HepG2 (cell line): ENCODE data around the gene PPP2R1B. TPM values are rescaled to one million over a fixed set of nuclear protein-coding genes. Genes with fewer than 3 reads are reported as not detected.

ENCODE experiments used
- ATAC-seq: fragments of 200-7000 bp; cut with Tn5 transposase; 3 replicates; pipeline ENCODE4 v1.9.1; 2020; ENCODE audit warnings: mild to moderate bottlenecking, moderate library complexity
- BruUV-seq: library from RNA; stranded (reverse); fragments of 400-500 nt; replicated peaks from 2 replicates; lab custom pipeline; 2021; lab: Mats Ljungman, UMichigan
- CTCF ChIA-PET: fragments of 300-600 bp; formaldehyde crosslinking; extraction: SDS; loops from one replicate; lab custom pipeline; 2021; ENCODE audit warnings: low total read pairs, inconsistent platforms, low intra/inter-chr PET ratio; lab: Yijun Ruan, JAX
- POLR2A ChIA-PET: fragments of 350-600 bp; sonication (Branson Sonifier 250); formaldehyde crosslinking; loops from one replicate; lab custom pipeline; 2020; ENCODE audit warnings: antibody characterized with exemption, inconsistent platforms; lab: Yijun Ruan, JAX
- DNase-seq: peaks from one replicate; pipeline ENCODE4 v3.0.0-alpha.2; 2015; ENCODE audit warnings: low spot score
- FAIRE-seq: peaks from 3 replicates; lab custom pipeline; 2011; peaks lifted over from hg19 to GRCh38; lab: Jason Lieb, UNC
- H2AFZ ChIP-seq: one replicate; pipeline ENCODE4 v1.6.1; 2011; ENCODE audit warnings: low read length, inconsistent platforms
- H3K27ac ChIP-seq: fragments of 300-600 bp; 3 replicates; pipeline ENCODE4 v1.8.0; 2011; ENCODE audit warnings: mixed run types, mild to moderate bottlenecking, mixed read lengths, low read length, inconsistent platforms; ENCODE audit not compliant: insufficient read depth; ENCODE audit errors: extremely low read length
- H3K27me3 ChIP-seq, 2 experiments: fragments of 200-600 bp in 1 of 2; 2 replicates in 1 of 2; 3 replicates in 1 of 2; pipeline versions ENCODE4 v1.6.0 to v1.8.0; 2011; ENCODE audit warnings: low read length in 2 of 2, mild to moderate bottlenecking in 2 of 2, moderate library complexity in 2 of 2, inconsistent platforms in 1 of 2; ENCODE audit not compliant: insufficient read depth in 2 of 2, control insufficient read depth in 1 of 2
- H3K36me3 ChIP-seq, 2 experiments: fragments of 200-600 bp in 1 of 2; replicated peaks in 1 of 2; 2 replicates in 1 of 2; 3 replicates in 1 of 2; pipeline versions ENCODE4 v1.5.1 to v1.8.0; 2011; ENCODE audit warnings: low read length in 2 of 2, inconsistent platforms in 1 of 2; ENCODE audit not compliant: insufficient read depth in 2 of 2, control insufficient read depth in 1 of 2
- H3K4me1 ChIP-seq: 2 replicates; pipeline ENCODE4 v1.5.1; 2012; ENCODE audit warnings: low read length, inconsistent platforms; ENCODE audit not compliant: insufficient read depth
- H3K4me2 ChIP-seq: 2 replicates; pipeline ENCODE4 v1.6.0; 2011; ENCODE audit warnings: low read depth, low read length, inconsistent platforms
- H3K4me3 ChIP-seq, 3 experiments: fragments of 200-600 bp in 1 of 3; sonication (generic), shearing (Covaris generic) in 1 of 3; replicated peaks in 1 of 3; 2 replicates each; pipeline ENCODE4 v1.5.1; 2011 to 2016; ENCODE audit warnings: low read length in 3 of 3, inconsistent platforms in 2 of 3, low read depth in 2 of 3, mild to moderate bottlenecking in 2 of 3, control low read depth in 1 of 3, mixed read lengths in 1 of 3; ENCODE audit not compliant: insufficient read depth in 1 of 3
- H3K79me2 ChIP-seq: one replicate; pipeline ENCODE4 v1.6.1; 2011; ENCODE audit warnings: low read length, inconsistent platforms; ENCODE audit not compliant: insufficient read depth
- H3K9ac ChIP-seq: 2 replicates; pipeline ENCODE4 v1.6.0; 2011; ENCODE audit warnings: mild to moderate bottlenecking, low read depth, low read length, inconsistent platforms; ENCODE audit not compliant: insufficient read depth
- H3K9me3 ChIP-seq: 2 replicates; pipeline ENCODE4 v1.5.1; 2012; ENCODE audit warnings: mild to moderate bottlenecking, low read length
- H4K20me1 ChIP-seq: 2 replicates; pipeline ENCODE4 v1.6.0; 2011; ENCODE audit warnings: inconsistent platforms, mild to moderate bottlenecking, low read length, moderate library complexity; ENCODE audit not compliant: insufficient read depth
- EHMT2 ChIP-seq: fragments of 200-600 bp; sonication (generic); IDR thresholded peaks from 2 replicates; pipeline ENCODE4 v1.7.0; 2017; ENCODE audit warnings: antibody characterized with exemption, low read depth, low read length, borderline replicate concordance
- HMG20B ChIP-seq: conservative IDR thresholded peaks from 2 replicates; pipeline ENCODE4 v1.6.1; 2016; ENCODE audit warnings: missing genetic modification reagents, missing compliant biosample characterization
- MAF1 ChIP-seq: sonication (generic); formaldehyde crosslinking; IDR thresholded peaks from 2 replicates; pipeline ENCODE4 v1.5.0; 2020; ENCODE audit warnings: missing genetic modification reagents, borderline replicate concordance
- MED1 ChIP-seq: sonication (generic); formaldehyde crosslinking; IDR thresholded peaks from 2 replicates; pipeline ENCODE4 v1.4.0; 2020; ENCODE audit warnings: missing genetic modification reagents
- MYNN ChIP-seq: sonication (generic); formaldehyde crosslinking; IDR thresholded peaks from 2 replicates; pipeline ENCODE4 v1.4.0; 2020; ENCODE audit warnings: mild to moderate bottlenecking, low read depth, missing genetic modification reagents
- NFYC ChIP-seq: IDR thresholded peaks from 2 replicates; pipeline ENCODE4 v1.6.1; 2016; ENCODE audit warnings: missing genetic modification reagents, missing compliant biosample characterization
- RBAK ChIP-seq: sonication (generic); formaldehyde crosslinking; IDR thresholded peaks from 2 replicates; pipeline ENCODE4 v1.5.1; 2020; ENCODE audit warnings: mild to moderate bottlenecking, missing genetic modification reagents
- ZFP37 ChIP-seq: sonication (generic); formaldehyde crosslinking; IDR thresholded peaks from 2 replicates; pipeline ENCODE4 v1.4.0; 2020; ENCODE audit warnings: missing genetic modification reagents, borderline replicate concordance
- ZIK1 ChIP-seq: sonication (generic); formaldehyde crosslinking; IDR thresholded peaks from 2 replicates; pipeline ENCODE4 v1.5.0; 2020; ENCODE audit warnings: mild to moderate bottlenecking, low read depth, missing genetic modification reagents, borderline replicate concordance
- ZNF296 ChIP-seq: sonication (generic); formaldehyde crosslinking; conservative IDR thresholded peaks from 2 replicates; pipeline ENCODE4 v1.5.0; 2020; ENCODE audit warnings: mild to moderate bottlenecking, missing genetic modification reagents
- ZNF510 ChIP-seq: sonication (generic); formaldehyde crosslinking; IDR thresholded peaks from 2 replicates; pipeline ENCODE4 v1.4.0; 2020; ENCODE audit warnings: low read depth, mild to moderate bottlenecking, missing genetic modification reagents
- WGBS: methylation state at CpG from one replicate; pipeline ENCODE4 v1.1.6; 2017; ENCODE audit warnings: low lambda C conversion rate; 5-methylcytosine and 5-hydroxymethylcytosine counted together
- in situ Hi-C: cut with HindIII; loops from 2 replicates; pipeline ENCODE4 v1.10.0; 2017; ENCODE audit warnings: low pct_unique_long_range_greater_than_20kb; ENCODE audit not compliant: extremely low pct_ligation_motif_present
- intact Hi-C: fragments of 100-400 bp; cut with micrococcal nuclease; formaldehyde crosslinking; loops from one replicate; pipeline ENCODE4 v1.10.0; 2022; ENCODE audit not compliant: unreplicated experiment
- polyA plus RNA-seq, 8 experiments: library from polyadenylated mRNA; depleted of rRNA in 3 of 8; stranded (reverse) in 7 of 8; unstranded in 1 of 8; fragments of >200 nt; fragmentation: Illumina TruSeq in 4 of 8; extraction: Trizol in 4 of 8; gene quantifications; 2 replicates each; pipeline versions ENCODE4 v1.2.1 to v1.2.3, GENCODE V29; 2011 to 2016; ENCODE audit warnings: low read depth in 4 of 8, missing spikeins in 1 of 8, mixed read lengths in 1 of 8; ENCODE audit not compliant: insufficient read depth in 1 of 8
- total RNA-seq, 5 experiments: library from RNA; depleted of rRNA; stranded (reverse); fragments of >200 nt; fragmentation: Illumina TruSeq; extraction: Trizol; gene quantifications; 2 replicates each; pipeline ENCODE4 v1.2.3, GENCODE V29; 2016; ENCODE audit warnings: low read depth in 1 of 5
- TF ChIP-seq, protein P1 (sequence below): sonication (generic); formaldehyde crosslinking; IDR thresholded peaks from 2 replicates; pipeline ENCODE4 v1.5.0; 2020; ENCODE audit warnings: mild to moderate bottlenecking, missing genetic modification reagents

PPP2R1B gene
- total and polyA plus RNA-seq, 2 of the 13 experiments (the other 11 are each of a cell fraction or from before 2014, with no cell fraction given): 22.1 to 56.8 TPM

DNA sequence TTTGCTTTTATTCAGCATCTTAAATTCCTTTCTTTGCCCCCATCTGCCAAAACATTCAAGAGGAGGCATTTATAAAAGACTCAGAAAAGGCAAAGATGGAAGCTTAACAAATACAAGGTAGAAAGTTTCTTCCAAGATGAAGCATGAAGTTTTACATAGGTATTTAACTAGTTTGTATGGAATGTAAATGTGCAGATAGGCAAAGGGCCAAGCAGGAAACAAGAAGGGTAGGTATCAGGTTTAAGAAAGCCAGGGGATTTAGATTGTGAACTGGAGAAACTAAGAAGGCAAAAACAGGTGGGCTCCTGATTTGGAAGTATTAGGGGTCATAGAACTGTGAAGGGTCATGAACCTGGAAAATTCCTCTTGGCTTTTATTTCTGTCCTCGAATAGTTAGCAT, 62.6 kb downstream of the PPP2R1B start:
- TF ChIP-seq EHMT2 (no peak), ZFP37 (no peak), ZIK1 (CRISPR knock-in tag) (no peak), ZNF296 (no peak), HMG20B (CRISPR knock-in tag) (no peak), MED1 (no peak), RBAK (no peak), NFYC (CRISPR knock-in tag) (no peak), ZNF510 (CRISPR knock-in tag) (no peak), MYNN (CRISPR knock-in tag) (no peak), MAF1 (CRISPR knock-in tag) (no peak)
- TF ChIP-seq, protein P1, sequence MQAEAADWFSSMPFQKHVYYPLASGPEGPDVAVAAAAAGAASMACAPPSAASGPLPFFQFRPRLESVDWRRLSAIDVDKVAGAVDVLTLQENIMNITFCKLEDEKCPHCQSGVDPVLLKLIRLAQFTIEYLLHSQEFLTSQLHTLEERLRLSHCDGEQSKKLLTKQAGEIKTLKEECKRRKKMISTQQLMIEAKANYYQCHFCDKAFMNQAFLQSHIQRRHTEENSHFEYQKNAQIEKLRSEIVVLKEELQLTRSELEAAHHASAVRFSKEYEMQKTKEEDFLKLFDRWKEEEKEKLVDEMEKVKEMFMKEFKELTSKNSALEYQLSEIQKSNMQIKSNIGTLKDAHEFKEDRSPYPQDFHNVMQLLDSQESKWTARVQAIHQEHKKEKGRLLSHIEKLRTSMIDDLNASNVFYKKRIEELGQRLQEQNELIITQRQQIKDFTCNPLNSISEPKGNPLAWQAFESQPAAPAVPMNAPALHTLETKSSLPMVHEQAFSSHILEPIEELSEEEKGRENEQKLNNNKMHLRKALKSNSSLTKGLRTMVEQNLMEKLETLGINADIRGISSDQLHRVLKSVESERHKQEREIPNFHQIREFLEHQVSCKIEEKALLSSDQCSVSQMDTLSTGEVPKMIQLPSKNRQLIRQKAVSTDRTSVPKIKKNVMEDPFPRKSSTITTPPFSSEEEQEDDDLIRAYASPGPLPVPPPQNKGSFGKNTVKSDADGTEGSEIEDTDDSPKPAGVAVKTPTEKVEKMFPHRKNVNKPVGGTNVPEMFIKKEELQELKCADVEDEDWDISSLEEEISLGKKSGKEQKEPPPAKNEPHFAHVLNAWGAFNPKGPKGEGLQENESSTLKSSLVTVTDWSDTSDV (CRISPR knock-in tag): no peak
- Histone ChIP-seq H3K27me3 (no peaks in the 10 kb centered on the region), H3K36me3 (peaks cover 15 to 55% of the 10 kb centered on the region in 2 experiments; a peak in 4 of 5 replicates), H4K20me1 (no peaks in the 10 kb centered on the region), H3K9me3 (no peaks in the 10 kb centered on the region), H3K27ac (no peak overlapping the region), H2AFZ (no peak overlapping the region), H3K4me1 (0 out of 2 replicates have a peak, but pooled peaks cover 5% of the 10 kb centered on the region), H3K4me2 (no peak overlapping the region), H3K4me3 (no peak overlapping the region), H3K79me2 (no peaks in the 10 kb centered on the region), H3K9ac (no peak overlapping the region)
- 100% methylated on average over 1 of the region's 1 CpG for WGBS
- DNase-seq (no peak), ATAC-seq (no peak), FAIRE-seq (no peak)
- intact Hi-C loops: no loop called here
- ChIA-PET POLR2A (no interaction called here), CTCF (no interaction called here)
- in situ Hi-C loops: no loop called here
- BruUV-seq: no TSS peak
